BLaER1 treated with 17β-estradiol and CSF1 and Interleukin-3, amounts not matched to agents 10 nM and 100 nM (cell line): Measurements from ENCODE around the gene OBP2B.
"Not testable (repeated sequence)": the region's sequence is repeated elsewhere in the genome, so short reads cannot be mapped to it uniquely, and the experiment has no call there.

Experiments
- H3K27ac ChIP-seq, 11 experiments: shearing (Covaris generic); formaldehyde crosslinking; 2 replicates each; pipeline ENCODE4 v1.8.1; 2022
- H3K27me3 ChIP-seq, 11 experiments: shearing (Covaris generic); formaldehyde crosslinking; 2 replicates each; pipeline ENCODE4 v1.8.1; 2022
- H3K36me3 ChIP-seq, 11 experiments: shearing (Covaris generic); formaldehyde crosslinking; 2 replicates each; pipeline ENCODE4 v1.8.1; 2022
- H3K4me1 ChIP-seq, 10 experiments: shearing (Covaris generic); formaldehyde crosslinking; 2 replicates each; pipeline ENCODE4 v1.8.1; 2022
- H3K4me2 ChIP-seq, 11 experiments: shearing (Covaris generic); formaldehyde crosslinking; 2 replicates each; pipeline ENCODE4 v1.8.1; 2022
- H3K4me3 ChIP-seq, 10 experiments: shearing (Covaris generic); formaldehyde crosslinking; 2 replicates each; pipeline ENCODE4 v1.8.1; 2022
- H3K9ac ChIP-seq, 11 experiments: shearing (Covaris generic); formaldehyde crosslinking; 2 replicates each; pipeline ENCODE4 v1.8.1; 2022
- H3K9me3 ChIP-seq, 11 experiments: shearing (Covaris generic); formaldehyde crosslinking; replicated peaks in 1 of 11; 2 replicates each; pipeline ENCODE4 v1.8.1; 2022
- H4K20me1 ChIP-seq, 11 experiments: shearing (Covaris generic); formaldehyde crosslinking; 2 replicates each; pipeline ENCODE4 v1.8.1; 2022
- Cebpa-rat ChIP-seq, 11 experiments: shearing (Covaris generic); IDR thresholded peaks; 2 replicates each; pipeline ENCODE4 v1.8.1; 2022

Gene OBP2B

DNA sequence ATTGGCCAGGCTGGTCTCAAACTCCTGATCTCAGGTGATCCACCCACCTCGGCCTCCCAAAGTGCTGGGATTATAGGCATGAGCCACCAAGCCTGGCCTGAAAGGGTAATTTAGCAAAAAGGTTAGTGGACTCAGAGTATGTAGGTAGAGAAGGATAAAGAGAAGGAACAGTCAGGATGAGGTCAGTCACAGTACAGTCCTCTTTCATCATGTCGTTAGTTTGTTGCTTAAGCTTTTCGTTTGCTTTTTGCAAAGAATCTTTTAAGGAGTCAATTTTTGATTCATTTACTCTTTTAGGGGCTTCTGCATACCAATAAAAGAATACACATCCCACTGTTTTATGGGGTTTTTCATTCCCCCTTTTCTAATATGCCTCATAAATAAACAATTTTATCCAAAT is 27.5 kb downstream of the OBP2B start:
- H3K27me3 ChIP-seq, result no peaks in the 10 kb centered on the region
- H4K20me1 ChIP-seq, result no peaks in the 10 kb centered on the region
- H3K4me2 ChIP-seq, result no peak overlapping the region
- no peaks in the 10 kb centered on the region for H3K9me3 ChIP-seq
- no peak overlapping the region for H3K4me3 ChIP-seq
- no peak for TF ChIP-seq Cebpa-rat (IDR thresholded peaks at IDR 0.05)
- no peak overlapping the region for H3K9ac ChIP-seq
- peaks cover 7 to 24% (median 16%) of the 10 kb centered on the region in 10 experiments; a peak in 19 of 20 replicates for H3K4me1 ChIP-seq
- H3K27ac ChIP-seq, result no peak overlapping the region
- no peaks in the 10 kb centered on the region for H3K36me3 ChIP-seq

DNA sequence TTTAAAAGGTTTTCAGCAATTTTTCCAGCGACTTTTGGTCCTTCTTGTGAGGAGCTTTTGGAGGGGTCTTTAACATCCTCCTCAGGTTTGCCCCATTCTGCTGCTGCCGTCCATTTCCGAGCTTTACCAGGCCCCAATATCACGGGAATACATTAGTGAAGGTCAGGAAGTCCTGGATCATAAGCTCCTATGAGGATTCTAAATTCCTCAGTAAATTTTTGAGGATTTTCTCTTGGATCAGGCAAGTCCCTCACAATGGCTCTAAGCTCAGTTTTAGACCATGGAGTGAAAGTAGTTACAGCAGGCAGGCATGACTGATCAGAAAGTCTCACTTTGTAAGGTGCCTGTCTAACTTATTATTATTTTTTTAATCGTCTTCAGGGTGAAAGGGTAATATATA is 28.1 kb downstream of the OBP2B start:
- Histone ChIP-seq H3K4me2 (no peak overlapping the region), H3K4me3 (no peak overlapping the region), H3K9me3 (no peaks in the 10 kb centered on the region), H3K27me3 (no peaks in the 10 kb centered on the region), H3K4me1 (peaks cover 6 to 19% (median 14%) of the 10 kb centered on the region in 10 experiments; a peak in 19 of 20 replicates), H3K9ac (no peak overlapping the region), H3K27ac (no peak overlapping the region), H3K36me3 (no peaks in the 10 kb centered on the region), H4K20me1 (no peaks in the 10 kb centered on the region)
- TF ChIP-seq Cebpa-rat (IDR thresholded peaks at IDR 0.05), result no peak

DNA sequence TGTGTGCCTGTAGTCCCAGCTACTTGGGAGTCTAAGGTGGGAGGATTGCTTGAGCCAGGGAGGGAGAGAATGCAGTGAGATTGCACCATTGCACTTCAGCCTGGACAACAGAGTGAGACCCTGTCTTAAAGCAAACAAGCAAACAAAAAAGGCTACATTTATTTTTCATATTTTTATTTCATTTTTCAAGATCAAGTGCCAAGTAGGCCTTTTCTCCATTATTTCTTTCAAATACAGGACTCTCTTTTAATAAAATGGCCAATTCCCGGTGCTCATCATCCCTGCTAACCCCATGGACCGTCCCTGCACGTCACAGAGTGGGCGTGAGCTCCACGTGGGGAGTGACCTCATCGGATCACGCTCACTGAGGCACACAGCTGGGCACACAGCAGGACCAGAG is 36.0 kb downstream of the OBP2B start:
- no peak for TF ChIP-seq Cebpa-rat (IDR thresholded peaks at IDR 0.05)
- no peaks in the 10 kb centered on the region for H3K9me3 ChIP-seq
- no peaks in the 10 kb centered on the region for H3K36me3 ChIP-seq
- no peak overlapping the region for H3K27ac ChIP-seq
- no peak overlapping the region for H3K9ac ChIP-seq
- peaks cover 0 to 12% (median 0%) of the 10 kb centered on the region in 11 experiments; a peak in 3 of 22 replicates for H4K20me1 ChIP-seq
- H3K4me2 ChIP-seq, result no peak overlapping the region
- H3K4me3 ChIP-seq, result no peak overlapping the region
- H3K4me1 ChIP-seq, result peaks cover 8 to 42% (median 40%) of the 10 kb centered on the region in 10 experiments; a peak in 19 of 20 replicates
- H3K27me3 ChIP-seq, result peaks cover 0 to 17% (median 0%) of the 10 kb centered on the region in 11 experiments; a peak in 8 of 22 replicates

DNA sequence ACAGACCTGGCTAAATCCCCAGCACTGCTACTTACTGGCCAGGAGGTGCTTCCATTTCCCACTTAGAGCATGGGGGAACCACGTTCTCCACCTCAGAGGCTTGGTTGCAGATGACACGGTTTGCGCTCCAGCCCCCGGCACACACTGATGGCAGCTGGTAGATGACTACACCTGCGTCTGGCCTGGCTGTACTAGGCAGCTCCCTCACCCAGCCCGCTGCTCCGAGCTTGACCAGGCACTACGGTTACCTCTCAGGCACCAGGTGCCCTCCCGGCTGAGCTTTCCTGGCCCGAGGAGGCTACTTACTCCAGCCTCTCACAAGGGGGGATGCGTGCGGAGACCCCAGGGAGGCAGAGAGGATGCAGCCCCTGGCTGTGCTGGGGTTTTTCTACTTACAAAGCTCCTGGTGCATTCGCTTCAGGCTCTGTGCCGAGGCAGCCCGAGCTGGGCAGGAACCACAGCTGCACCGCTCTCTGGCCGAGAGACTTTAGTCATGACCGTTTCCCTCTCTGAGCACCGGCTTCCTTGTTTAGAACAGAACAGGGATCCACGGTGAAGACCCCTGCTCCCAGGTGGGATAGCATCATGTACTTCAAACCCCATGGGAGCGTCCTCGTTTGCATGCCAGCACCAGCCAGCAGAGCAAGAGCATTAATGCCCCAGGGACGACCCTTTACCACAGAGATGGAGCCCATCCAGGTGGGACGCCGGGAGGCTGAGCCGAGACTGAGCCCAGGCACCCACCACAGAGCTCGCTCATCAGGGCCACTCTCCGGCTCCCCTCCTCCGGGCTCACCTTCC is 37.7 kb downstream of the OBP2B start:
- peaks cover 0 to 12% (median 0%) of the 10 kb centered on the region in 11 experiments; a peak in 3 of 22 replicates for H4K20me1 ChIP-seq
- H3K9ac ChIP-seq, result peak overlapping the region in 7 of 11 experiments; percentile 10 to 58 (median 39); a peak in 9 of 22 replicates
- peaks cover 0 to 17% (median 0%) of the 10 kb centered on the region in 11 experiments; a peak in 8 of 22 replicates for H3K27me3 ChIP-seq
- H3K4me1 ChIP-seq, result peaks cover 8 to 59% (median 53%) of the 10 kb centered on the region in 10 experiments; a peak in 19 of 20 replicates
- peak overlapping the region; percentile 48 to 98 (median 95) for H3K4me2 ChIP-seq
- no peak for TF ChIP-seq Cebpa-rat (IDR thresholded peaks at IDR 0.05)
- H3K27ac ChIP-seq, result peak overlapping the region in 3 of 11 experiments; percentile 4 to 25 (median 24); a peak in 2 of 22 replicates
- peak overlapping the region in 4 of 10 experiments; percentile 37 to 41 (median 38); a peak in 5 of 20 replicates for H3K4me3 ChIP-seq
- H3K36me3 ChIP-seq, result no peaks in the 10 kb centered on the region
- no peaks in the 10 kb centered on the region for H3K9me3 ChIP-seq

DNA sequence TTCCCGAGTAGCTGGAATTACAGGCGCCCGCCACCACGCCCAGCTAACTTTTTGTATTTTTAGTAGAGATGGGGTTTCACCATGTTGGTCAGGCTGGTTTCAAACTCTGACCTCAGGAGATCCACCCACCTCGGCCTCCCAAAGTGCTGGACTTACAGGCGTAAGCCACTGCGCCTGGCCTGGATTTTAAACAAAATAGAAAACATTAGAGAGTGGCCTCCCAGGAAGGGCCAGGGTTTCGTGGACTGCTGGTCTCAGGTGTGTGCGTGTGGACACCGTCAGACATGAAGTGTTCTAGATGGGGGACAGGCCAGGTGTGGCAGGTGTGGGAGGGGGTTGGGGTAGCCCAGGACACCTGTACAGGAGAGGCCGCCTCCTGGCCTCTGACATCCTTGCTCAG is 38.3 kb downstream of the OBP2B start:
- no peak for TF ChIP-seq Cebpa-rat (IDR thresholded peaks at IDR 0.05)
- Histone ChIP-seq H3K4me2 (peak overlapping the region; percentile 48 to 98 (median 95)), H3K9me3 (no peaks in the 10 kb centered on the region), H3K27me3 (peaks cover 0 to 17% (median 0%) of the 10 kb centered on the region in 11 experiments; a peak in 8 of 22 replicates), H3K27ac (0 out of 22 replicates have a peak overlapping the region, but pooled peaks of 2 of the 11 experiments have one; percentile 4 to 24), H3K4me1 (peaks cover 8 to 60% (median 53%) of the 10 kb centered on the region in 10 experiments; a peak in 19 of 20 replicates), H4K20me1 (peaks cover 0 to 12% (median 0%) of the 10 kb centered on the region in 11 experiments; a peak in 3 of 22 replicates), H3K9ac (peak overlapping the region in 4 of 11 experiments; percentile 39 to 58 (median 49); a peak in 6 of 22 replicates), H3K36me3 (no peaks in the 10 kb centered on the region), H3K4me3 (peak overlapping the region in 3 of 10 experiments; percentile 37 to 38 (median 38); a peak in 3 of 20 replicates)

DNA sequence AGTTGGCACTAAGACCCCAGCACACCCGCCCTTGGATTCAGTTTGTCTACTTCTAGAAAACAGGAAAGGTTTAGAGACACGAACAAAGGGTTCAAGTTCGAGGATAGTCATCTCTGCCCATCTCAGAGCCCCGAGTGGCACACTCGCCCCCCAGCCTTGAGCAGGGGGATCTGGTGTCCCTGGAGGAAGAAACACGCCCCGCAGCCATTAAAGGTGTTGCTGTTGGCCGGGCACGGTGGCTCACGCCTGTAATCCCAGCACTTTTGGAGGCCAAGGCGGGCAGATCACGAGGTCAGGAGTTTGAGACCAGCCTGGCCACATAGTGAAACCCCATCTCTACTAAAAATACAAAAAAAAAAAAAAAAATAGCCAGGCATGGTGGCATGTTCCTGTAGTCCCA is 39.4 kb downstream of the OBP2B start:
- Histone ChIP-seq H3K4me1 (peaks cover 11 to 68% (median 60%) of the 10 kb centered on the region in 10 experiments; a peak in 19 of 20 replicates), H3K4me2 (peak overlapping the region in 6 of 11 experiments; percentile 93 to 98 (median 96); a peak in 10 of 22 replicates), H4K20me1 (peaks cover 0 to 12% (median 0%) of the 10 kb centered on the region in 11 experiments; a peak in 3 of 22 replicates), H3K27me3 (peaks cover 0 to 17% (median 0%) of the 10 kb centered on the region in 11 experiments; a peak in 8 of 22 replicates)
- not testable (repeated sequence) for H3K9me3 ChIP-seq, H3K9ac ChIP-seq, H3K4me3 ChIP-seq, H3K36me3 ChIP-seq, H3K27ac ChIP-seq

DNA sequence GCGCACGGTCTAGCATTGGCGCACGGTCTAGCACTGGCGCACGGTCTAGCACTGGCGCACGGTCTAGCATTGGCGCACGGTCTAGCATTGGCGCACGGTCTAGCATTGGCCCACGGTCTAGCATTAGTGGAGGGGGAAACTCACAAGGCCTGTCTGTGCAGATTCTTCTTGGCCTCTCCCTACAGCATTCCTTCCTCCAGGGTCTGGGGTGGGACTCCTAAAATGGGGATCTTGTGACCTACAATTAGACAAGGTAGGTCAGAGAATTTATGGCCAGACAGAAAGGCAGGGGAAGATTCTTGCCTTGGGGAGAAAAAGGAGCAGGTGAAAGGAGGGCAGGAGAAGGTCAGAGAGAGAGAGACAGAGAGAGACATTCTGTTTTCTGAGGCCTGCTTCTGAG is 39.9 kb downstream of the OBP2B start:
- H3K27me3 ChIP-seq, result peaks cover 0 to 17% (median 0%) of the 10 kb centered on the region in 11 experiments; a peak in 8 of 22 replicates
- peaks cover 17 to 73% (median 66%) of the 10 kb centered on the region in 10 experiments for H3K4me1 ChIP-seq
- H3K4me2 ChIP-seq, result peak overlapping the region in 7 of 11 experiments; percentile 19 to 98 (median 96); a peak in 9 of 22 replicates
- no peaks in the 10 kb centered on the region for H3K36me3 ChIP-seq
- H4K20me1 ChIP-seq, result peaks cover 0 to 12% (median 0%) of the 10 kb centered on the region in 11 experiments; a peak in 3 of 22 replicates
- H3K4me3 ChIP-seq, result no peak overlapping the region
- no peak overlapping the region for H3K27ac ChIP-seq
- no peaks in the 10 kb centered on the region for H3K9me3 ChIP-seq
- no peak for TF ChIP-seq Cebpa-rat (IDR thresholded peaks at IDR 0.05)
- H3K9ac ChIP-seq, result no peak overlapping the region

DNA sequence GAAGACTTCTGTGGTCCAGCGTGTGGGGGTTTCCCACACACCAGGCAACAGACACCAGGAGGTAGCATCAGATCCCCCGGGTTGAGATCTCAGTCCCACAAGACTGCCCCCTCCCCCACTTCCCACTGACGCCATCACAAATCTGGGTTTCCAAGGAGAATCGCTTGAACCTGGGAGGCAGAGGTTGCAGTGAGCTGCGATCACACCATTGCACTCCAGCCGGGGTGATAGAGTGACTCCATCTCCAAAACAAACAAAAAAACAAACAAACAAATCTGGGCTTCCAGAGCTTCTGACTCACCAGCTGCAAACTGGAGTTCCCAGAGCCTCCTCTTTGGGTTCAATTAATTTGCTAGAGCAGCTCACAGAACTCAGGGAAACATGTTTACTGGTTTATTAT is 40.6 kb downstream of the OBP2B start:
- Histone ChIP-seq H4K20me1 (peaks cover 0 to 15% (median 0%) of the 10 kb centered on the region in 11 experiments; a peak in 5 of 22 replicates), H3K4me2 (peak overlapping the region in 8 of 11 experiments; percentile 36 to 98 (median 94); a peak in 14 of 22 replicates), H3K9me3 (no peaks in the 10 kb centered on the region), H3K27ac (no peak overlapping the region), H3K36me3 (no peaks in the 10 kb centered on the region), H3K9ac (no peak overlapping the region), H3K4me1 (peaks cover 19 to 77% (median 70%) of the 10 kb centered on the region in 10 experiments), H3K27me3 (peaks cover 0 to 17% (median 0%) of the 10 kb centered on the region in 11 experiments; a peak in 8 of 22 replicates), H3K4me3 (no peak overlapping the region)
- no peak for TF ChIP-seq Cebpa-rat (IDR thresholded peaks at IDR 0.05)

DNA sequence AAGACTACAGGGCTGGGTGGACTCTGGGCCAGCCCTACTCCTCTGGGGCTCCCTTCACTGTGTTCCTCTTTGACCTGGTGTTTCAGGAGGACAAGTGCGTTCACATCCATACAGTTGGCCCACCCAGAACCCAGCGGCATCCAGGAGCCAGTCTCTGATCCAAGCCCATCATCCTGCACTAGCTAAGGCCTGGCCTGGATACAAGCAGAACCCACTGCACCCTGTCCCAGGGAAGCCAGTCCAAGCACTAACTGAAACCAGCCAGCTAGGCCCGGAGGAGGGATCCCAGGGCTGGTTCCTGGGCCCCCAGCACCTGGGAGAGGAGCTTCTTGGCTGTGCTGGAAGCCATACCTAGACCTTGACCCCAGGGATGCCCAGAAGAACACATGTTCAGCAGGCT is 41.3 kb downstream of the OBP2B start:
- H3K9ac ChIP-seq, result peak overlapping the region in 2 of 11 experiments; percentile 0 to 7; a peak in 2 of 22 replicates
- H3K4me1 ChIP-seq, result peaks cover 23 to 84% (median 76%) of the 10 kb centered on the region in 10 experiments
- H3K4me2 ChIP-seq, result peak overlapping the region in 8 of 11 experiments; percentile 36 to 98 (median 94); a peak in 16 of 22 replicates
- no peaks in the 10 kb centered on the region for H3K36me3 ChIP-seq
- H3K27ac ChIP-seq, result no peak overlapping the region
- no peaks in the 10 kb centered on the region for H3K9me3 ChIP-seq
- H3K4me3 ChIP-seq, result no peak overlapping the region
- peaks cover under 1 to 21% (median 6%) of the 10 kb centered on the region in 11 experiments; a peak in 18 of 22 replicates for H4K20me1 ChIP-seq
- H3K27me3 ChIP-seq, result peaks cover 0 to 17% (median 0%) of the 10 kb centered on the region in 11 experiments; a peak in 8 of 22 replicates
- TF ChIP-seq Cebpa-rat (IDR thresholded peaks at IDR 0.05), result no peak
